ENCODE results near the gene TENM3.
"Not testable (repeated sequence)": the region's sequence is repeated elsewhere in the genome, so short reads cannot be mapped to it uniquely, and the experiment has no call there.

Gene TENM3

DNA sequence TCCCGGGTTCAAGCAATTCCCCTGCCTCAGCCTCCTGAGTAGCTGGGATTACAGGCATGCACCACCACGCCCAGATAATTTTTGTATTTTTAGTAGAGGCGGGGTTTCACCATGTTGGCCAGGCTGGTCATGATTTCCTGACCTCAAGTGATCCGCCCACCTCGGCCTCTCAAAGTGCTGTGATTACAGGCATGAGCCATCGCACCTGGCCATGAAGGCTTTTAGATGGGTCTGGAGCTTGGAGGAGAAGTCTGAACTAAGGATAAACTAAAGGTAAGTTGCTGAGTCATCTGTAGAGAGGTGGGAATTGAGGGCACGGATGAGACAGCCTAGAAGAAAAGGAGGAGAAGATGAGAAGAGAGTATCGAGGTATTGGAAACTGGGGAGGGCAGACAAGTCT lies at the start of gene TENM3:
Gene TENM3, plus strand, starts transcription at position 199 of the 400 bp plus-strand sequence. CDS start 80,619 bp downstream, outside the sequence.
- in situ Hi-C loops (cut with MboI; ENCODE audit: low sequenced_read_pairs) = not testable (repeated sequence)

DNA sequence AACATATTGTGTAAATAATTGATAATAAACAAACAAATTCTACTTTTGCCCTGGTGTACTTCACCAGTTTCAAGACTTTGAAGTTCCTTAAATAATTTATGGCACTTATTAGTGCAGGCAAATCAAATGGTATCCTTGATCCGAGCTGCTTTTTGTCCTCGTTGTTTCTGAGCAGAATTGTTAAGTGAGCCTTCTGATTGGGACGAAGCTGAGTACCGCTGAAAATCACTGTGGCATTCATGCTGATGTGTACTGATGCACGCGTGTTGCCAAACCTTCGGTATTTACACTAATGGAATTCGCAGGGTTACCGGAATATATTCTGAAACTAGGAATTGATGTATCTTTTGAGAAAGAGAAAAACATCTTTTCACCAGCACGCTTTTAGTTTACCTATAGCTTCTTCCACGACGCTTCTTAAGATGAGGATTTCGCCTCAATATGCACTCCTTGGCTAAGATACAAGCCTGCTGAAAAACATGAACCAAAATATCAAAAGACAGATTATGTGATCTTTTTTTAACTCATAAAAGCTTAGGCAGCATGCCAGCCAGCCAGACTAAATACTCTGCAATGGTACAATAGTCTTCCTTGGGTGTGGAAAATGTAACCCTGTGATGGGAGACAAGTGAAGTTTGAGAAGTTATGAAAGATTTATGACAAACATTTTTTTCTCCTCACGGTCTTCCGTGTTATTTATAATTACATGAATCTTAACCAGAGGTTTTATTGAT lies 48.9 kb upstream of the TENM3 start:
- in situ Hi-C loops (cut with MboI; ENCODE audit: low sequenced_read_pairs) = no loop called here

DNA sequence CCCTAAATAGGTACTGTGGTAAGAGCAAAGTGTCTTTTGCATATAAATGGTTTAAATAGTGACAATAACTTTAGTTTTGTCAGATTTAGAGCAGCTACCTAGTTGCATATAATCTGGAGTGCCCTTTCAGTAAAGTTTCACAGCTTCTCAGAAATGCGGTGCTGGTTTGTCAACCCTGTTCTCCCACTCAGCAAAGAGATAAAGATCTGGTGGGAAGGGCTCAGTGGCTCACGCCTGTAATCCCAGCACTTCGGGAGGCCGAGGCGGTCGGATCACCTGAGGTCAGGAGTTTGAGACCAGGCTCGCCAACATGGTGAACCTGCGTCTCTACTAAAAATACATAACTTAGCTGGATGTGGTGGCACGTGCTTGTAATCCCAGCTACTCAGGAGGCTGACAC lies 45.6 kb upstream of the TENM3 start:
- in situ Hi-C loops (cut with MboI; ENCODE audit: low sequenced_read_pairs) = no loop called here

DNA sequence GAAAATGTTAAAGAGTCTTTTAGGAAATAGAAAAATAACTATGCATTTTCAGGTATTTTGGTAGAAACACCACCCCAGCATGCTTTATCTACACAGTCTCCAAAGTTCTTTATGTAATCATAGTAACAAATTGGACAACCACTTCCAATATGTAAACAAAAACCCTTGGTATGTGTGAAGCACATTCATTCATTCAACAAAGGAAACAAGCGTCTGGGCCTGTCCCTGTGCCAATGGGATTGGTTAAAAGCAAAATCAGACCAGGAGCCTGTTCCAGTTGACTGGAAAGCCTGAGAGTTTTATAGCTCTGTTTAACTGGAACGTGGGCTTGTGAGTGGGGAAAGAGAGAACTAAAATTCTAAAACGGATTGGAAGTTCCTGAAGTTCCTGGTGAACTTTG lies 41.3 kb upstream of the TENM3 start:
- in situ Hi-C loops (cut with MboI; ENCODE audit: low sequenced_read_pairs) = no loop called here

DNA sequence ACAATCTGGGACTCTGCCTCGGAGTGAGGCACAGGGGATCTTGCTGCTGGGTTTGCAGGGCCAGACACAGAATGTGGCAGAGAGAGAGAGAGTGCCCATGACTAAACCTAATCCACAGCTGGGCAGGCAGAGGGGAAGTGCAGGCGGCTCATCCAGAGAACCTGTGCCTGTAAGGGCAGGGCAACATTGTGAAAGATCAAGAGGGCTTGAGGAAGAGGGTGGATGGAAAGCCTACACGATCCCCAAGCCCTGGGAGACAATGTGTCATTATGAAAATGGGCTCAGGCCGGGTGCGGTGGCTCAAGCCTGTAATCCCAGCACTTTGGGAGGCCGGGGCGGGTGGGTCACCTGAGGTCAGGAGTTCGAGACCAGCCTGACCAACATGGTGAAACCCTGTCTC lies 40.6 kb upstream of the TENM3 start:
- in situ Hi-C loops (cut with MboI; ENCODE audit: low sequenced_read_pairs) = no loop called here

DNA sequence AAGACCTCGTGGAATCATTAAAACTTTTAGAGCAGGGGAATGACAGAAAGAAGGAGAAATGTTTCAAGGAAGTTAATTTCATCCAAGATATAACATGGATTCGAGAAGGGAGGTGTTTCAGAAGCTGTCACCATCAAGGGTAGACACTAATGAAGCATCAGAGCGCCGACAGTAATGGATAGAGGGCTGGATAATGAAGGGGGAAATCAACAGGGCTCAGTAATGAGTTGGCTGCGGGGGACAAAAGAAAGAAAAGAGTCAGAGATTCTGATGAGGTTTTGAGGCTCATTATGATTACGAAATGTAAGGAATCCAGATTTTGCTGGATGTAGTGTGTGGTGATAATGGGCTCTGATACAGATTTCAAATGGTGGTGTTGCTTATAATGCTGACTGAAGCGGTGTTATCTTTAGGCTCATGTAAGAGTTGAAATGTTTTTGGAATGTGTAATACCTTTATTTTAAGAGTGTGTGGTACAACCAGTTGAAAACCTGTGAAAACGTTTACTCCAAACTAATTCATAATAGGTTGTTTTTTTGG lies 39.3 kb upstream of the TENM3 start:
- in situ Hi-C loops (cut with MboI; ENCODE audit: low sequenced_read_pairs) = no loop called here

DNA sequence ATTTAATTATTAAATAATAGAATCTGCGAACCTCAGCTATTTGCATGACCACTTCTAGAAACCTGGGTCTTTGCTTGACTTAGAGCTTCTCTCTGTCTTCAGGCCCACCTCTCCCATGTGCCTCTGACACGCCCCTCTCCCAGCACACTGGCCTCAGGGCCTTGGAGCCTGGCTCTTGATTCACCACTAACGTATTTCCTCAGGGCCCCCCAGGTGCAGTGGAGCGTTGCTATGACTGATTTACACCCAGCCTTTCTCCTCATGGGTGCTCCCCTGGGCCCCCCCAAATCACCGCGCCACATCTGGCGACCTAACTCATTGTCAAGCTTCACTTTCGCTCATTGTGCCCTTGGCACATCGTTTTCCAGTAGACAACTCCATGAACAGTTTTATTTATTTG lies 37.9 kb upstream of the TENM3 start:
- in situ Hi-C loops (cut with MboI; ENCODE audit: low sequenced_read_pairs) = no loop called here

DNA sequence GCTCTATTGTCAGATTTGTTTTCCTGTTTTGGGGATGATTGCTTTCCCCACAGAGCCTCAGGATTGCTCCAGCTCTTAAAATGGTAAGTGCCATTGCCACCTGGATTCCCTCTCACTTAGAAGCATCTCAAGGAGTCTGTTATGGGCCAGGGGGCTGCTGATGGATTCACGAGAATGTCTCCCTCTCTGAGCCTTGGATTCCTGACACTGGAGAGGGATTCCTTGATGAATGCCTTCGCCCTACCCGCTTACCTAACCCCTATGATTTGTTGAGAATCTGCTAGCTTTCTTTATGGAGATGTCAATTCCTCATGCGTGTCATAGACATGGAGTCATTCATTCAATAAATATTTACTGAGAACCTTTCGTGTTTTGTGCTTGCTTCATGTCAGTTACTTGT lies 36.9 kb upstream of the TENM3 start:
- in situ Hi-C loops (cut with MboI; ENCODE audit: low sequenced_read_pairs) = no loop called here

DNA sequence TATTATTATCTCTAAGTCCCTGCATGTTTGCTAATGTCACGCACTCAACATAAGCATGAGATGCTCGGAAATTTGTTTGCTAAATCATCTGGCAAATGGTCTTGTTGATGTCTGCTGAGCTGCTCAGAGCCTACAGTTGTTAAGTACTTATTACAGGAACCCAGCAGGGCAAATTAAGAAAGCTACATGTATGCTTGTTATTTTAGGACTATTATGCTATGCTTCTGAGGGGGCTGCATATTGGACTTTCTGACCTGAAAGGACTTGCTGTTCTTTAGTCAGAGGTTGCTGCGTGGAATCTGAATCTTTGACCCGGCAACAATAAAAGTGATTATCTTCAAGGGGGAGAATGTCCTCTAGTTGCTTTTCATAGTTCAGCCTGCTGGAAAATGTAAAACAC lies 36.3 kb upstream of the TENM3 start:
- in situ Hi-C loops (cut with MboI; ENCODE audit: low sequenced_read_pairs) = no loop called here

DNA sequence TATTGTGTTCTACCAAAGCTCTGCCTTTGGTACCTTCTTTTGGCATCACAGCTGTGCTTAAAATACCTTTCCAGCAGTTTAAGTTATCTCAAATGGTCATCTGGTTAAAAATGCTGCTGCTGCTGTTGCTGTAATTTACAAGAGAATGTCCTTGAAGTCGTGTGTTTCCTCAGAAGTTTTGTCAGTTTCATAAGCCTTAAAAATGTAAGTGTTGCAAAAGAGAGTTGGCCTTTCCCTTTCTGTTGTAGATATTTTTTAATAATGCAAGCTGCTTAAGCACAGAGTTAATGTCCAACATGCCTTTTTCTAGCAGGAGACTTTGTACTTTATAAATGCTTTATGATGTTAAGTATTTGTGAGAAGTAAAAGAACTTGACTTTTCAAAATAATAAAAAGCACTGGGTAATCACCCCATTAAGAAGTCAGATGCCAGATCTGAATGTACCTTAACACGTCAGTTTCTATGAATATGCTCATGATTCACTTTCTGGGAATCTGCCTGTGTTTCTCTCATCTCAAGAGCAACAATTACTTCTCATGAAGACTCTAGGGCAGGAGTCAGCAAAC lies 35.3 kb upstream of the TENM3 start:
- in situ Hi-C loops (cut with MboI; ENCODE audit: low sequenced_read_pairs) = no loop called here

DNA sequence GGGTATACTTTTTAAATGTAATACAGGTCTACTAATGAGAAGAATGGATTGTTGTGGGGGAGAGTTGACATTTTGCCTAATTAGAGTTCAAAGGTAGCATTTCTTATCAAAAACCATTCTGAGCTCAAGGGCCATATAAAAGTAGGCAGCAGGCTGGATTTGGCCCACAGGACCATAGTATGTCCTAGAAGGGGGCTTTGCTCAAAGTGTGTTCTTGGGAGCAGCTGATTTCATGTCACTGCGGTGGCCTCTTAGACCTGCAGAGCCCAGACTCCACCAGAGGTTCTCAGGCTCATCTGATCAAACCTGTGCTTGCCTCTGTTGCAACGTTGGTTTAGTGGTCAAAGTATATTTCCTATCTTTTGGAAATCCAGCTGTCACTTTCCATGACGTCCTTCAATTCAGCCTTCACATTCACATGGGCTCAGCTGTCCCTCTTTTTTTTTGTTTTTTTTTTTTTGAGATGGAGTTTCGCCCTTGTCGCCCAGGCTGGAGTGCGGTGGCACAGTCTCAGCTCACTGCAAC lies 34.6 kb upstream of the TENM3 start:
- in situ Hi-C loops (cut with MboI; ENCODE audit: low sequenced_read_pairs) = no loop called here

DNA sequence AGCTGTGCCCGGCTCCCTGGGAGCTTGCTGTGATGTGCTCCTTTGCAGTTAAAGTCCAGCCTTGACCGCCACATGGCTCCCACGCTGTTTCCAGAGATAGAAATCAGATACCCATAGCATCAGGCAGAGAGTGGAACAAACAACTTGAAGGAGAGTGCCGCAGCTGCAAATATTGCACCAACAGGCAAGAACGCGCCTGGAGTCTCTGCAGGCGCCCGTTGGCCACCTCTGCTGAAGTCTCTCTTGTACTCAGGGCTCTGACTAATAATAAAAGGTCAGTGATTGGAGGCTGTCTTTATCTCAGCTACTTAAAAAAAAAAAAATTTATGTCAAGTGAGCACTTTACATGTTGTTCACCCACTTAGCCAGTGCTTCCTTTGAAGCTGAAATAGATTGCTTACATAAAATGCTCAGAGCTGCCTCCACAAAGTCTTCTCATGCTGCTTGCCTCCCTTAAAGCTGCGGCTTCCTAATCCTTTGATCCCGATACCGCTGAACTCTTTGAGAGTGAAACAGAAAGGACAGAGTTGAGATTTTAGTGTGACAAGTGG lies 30.9 kb upstream of the TENM3 start:
- in situ Hi-C loops (cut with MboI; ENCODE audit: low sequenced_read_pairs) = no loop called here

DNA sequence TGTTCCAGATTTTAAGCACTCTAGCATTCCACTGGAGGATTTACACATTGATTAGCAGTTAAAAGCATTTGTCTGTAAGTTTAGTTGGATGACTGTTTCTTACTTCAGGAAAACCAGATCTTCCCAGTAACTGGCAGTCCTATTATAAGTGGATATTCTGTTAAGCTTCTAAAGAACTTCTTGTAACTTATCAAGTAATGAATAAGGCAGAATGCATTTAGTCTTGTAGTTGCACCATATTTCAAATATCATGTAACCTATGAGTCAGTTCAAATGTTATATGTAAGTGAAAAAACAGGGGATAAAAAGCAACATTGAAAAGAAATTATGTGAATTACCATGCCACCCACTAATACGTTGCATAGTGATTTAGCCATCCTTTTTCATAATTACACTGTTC lies 30.2 kb upstream of the TENM3 start:
- in situ Hi-C loops (cut with MboI; ENCODE audit: low sequenced_read_pairs) = no loop called here

DNA sequence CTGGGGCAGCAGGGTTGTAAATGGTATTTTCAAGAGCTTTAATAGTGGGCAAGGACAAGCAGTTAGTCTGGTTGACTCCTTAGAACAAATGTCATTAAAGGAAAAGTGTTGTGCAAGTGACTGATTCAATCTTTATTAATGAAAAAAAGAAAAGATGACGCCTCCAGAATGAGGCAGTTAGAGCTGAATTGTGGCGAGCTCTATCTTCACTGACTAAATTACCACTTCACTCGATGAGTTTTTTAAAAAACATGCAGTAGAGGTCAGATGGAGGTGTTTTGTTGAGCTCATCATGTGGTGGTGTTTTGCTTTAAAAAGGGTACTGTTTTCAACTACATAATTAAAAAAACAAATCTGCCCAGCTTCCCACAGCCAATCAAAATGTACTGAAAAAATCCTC lies 28.1 kb upstream of the TENM3 start:
- in situ Hi-C loops (cut with MboI; ENCODE audit: low sequenced_read_pairs) = no loop called here

DNA sequence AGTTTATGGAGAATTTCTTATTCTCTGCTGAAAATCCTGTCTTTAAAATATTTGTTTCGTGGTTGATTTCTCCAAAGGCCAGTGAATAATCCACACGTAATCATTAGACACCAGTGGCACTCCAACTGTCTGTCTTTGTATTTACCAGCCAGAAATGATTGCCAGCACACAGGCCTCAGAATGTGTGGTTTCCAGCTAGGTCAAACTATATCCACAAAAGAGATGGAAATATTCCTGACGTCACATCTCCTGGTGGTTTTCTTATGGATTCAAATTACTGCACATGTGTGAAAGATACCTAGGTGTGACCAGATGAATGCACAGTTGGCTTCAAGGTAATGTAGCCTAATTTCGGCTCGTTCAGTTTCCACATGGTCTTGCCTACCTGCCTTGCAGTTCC lies 27.2 kb upstream of the TENM3 start:
- in situ Hi-C loops (cut with MboI; ENCODE audit: low sequenced_read_pairs) = no loop called here

DNA sequence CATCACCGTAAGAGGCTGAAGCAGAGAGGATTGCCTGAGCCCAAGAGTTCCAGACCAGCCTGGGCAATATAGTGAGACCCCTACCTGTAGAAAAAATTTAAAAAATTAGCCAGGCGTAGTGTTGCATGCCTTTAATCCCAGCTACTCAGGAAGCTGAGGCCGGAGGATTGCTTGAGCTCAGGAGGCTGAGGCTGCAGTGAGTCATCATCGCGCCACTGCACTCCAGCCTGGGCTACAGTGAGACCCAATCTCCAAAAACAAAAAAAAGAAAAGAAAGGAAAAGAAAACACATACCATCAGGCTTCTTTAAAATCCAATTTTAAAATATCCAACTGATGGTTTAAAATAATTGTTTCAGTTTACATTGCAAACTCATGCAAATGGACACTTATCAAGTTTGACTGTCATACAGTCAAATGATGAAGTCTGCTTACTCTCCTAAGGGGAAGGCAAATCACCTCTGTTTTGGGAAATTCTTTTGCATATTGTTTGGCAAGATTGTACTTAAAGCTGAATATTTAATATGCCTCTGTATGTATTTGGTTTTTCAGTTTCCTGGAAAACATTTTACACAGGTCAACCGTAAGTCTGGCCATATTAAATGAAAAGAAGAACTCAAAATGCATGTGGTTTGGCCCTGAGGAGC lies 23.7 kb upstream of the TENM3 start:
- in situ Hi-C loops (cut with MboI; ENCODE audit: low sequenced_read_pairs) = no loop called here

DNA sequence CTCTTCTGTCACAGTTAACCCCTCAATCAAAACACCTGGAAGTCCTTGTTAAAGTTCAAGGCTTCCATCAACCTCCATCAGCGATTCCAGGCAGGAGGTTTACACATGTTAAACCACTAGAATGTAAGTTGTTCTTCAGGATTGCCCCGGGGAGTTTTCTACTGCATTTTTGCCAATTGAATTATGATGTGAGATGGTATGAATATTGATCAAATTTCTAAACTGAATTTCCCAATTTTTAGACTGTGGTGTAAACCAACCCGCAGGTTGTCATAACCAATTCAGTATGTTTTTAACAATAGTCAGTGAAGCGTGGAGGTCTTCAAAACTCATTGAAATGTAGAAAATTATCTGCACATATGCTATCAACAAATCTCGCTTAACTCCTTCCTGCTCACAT lies 21.2 kb upstream of the TENM3 start:
- in situ Hi-C loops (cut with MboI; ENCODE audit: low sequenced_read_pairs) = no loop called here

DNA sequence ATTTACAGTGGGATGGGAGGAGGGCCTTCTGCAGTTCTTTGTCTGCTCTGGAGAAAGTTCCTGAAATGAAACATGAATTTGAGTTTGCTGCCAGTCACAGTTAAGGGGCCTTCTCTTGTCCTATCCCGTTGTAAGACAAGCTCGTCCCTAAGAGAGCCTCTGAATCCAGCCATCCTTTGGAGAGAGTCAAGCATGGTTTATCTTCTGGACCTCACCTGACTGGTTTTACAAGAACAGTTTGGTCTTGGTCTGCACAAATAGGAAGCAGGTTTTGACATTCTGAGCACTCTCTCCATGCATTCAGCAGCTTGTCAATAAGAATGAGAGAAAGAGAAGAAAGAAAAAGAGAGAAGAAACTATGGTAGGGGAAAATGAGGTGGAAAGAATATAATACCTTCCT lies 20.4 kb upstream of the TENM3 start:
- in situ Hi-C loops (cut with MboI; ENCODE audit: low sequenced_read_pairs) = no loop called here

DNA sequence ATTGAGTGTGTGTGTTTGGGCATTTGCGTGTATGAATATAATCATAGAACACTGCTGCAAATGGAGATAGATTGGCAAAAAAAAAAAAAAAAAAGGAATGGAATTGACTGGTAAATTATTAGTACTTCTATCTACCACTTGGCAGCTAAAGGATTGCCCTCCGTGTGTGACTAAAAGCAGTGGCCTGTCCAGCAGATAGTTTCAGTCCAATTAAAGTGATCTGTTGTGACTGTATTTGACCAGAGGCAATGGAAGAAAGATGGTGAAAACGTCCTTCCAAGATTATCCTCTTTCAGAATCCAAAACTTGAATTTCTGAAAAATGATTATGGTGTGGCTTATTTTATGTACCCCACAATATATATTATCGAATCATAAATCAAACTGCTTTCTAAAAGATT lies 19.5 kb upstream of the TENM3 start:
- in situ Hi-C loops (cut with MboI; ENCODE audit: low sequenced_read_pairs) = no loop called here

DNA sequence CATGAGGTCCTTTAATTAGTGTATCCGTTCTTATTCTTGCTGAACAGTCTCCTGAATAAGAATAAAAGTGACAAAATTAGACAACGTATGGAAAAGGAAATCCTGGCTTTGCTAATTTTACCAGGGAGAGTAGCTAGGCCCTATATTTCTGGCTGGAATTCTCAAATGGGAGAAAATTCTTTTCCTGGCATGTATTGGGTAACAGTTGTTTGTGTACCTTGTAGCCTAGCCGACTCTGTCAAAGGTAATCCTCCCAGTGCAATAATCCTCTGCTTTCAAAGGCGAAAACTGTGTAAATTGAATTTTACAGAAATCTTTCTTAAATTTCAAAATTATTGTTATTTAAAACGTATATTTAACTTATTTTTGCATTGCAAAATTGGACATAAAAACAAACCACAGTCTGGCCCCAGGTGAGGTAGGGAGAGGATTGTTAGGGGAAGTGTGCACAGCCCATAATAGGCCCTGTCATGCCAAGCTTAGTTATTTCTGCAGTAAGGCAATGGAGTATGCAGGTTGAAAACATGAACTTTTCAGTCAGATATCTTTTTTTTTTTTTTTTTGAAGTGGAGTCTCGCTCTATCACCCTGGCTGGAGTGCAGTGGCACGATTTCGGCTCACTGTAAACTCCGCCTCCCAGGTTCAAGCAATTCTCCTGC lies 18.9 kb upstream of the TENM3 start:
- in situ Hi-C loops (cut with MboI; ENCODE audit: low sequenced_read_pairs) = no loop called here

DNA sequence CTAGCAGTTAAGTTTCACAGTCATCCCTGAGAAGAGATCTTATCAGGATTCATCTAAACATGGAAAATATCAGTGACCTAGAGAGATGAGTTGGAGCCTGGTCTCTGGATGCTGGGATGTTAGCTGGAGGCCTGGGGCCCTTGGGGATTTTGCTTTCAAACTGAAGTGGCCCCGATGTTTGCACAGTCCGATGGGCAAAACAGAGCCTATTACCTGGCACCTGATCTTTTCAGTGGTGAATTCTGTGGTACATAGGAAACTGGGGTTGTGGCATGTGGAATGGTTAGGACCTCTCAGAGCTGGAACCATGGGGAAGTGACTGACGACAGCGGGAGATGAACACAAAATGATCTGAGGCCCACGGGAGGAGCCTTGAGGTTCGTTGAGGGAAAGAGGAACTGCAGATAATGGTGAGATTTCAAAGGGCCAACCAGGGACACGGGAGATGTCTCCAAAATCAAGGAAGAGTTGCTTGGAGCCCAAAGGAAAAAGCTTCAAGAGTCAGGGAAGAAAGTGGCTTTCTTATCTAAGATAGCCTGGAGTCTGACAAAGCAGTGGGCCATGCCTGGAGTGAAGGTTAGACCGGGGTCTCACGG lies 17.8 kb upstream of the TENM3 start:
- in situ Hi-C loops (cut with MboI; ENCODE audit: low sequenced_read_pairs) = no loop called here

All from HL-60/S4 (cell line).